A549 treated with RU486 at 1 μM for 4 hours (cell line): Measurements from ENCODE around the gene VPS37C. TPM values are rescaled to one million over a fixed set of nuclear protein-coding genes. Genes with fewer than 3 reads are reported as not detected.

Experiments used
- total RNA-seq: library from RNA; stranded (reverse); fragments of 200-300 nt; extraction: Qiagen RNA extraction; gene quantifications from 5 replicates; pipeline ENCODE4 v1.2.3, GENCODE V29; 2022; ENCODE audit warnings: low read depth

The VPS37C gene
- 16.1 to 20.5 TPM (median 18.6 TPM) in 5 replicates for total RNA-seq

GRCh38 chr11:61161190-61162091 is at the start of gene VPS37C:
Gene VPS37C, minus strand, starts transcription at chr11:61161426. Its CDS starts 22,597 bp downstream, at chr11:61138829.

GRCh38 chr11:61202950-61203746 is 41.9 kb upstream of the VPS37C start, which contains the start of gene PGA3:
Gene PGA3, plus strand, starts transcription at chr11:61203515. Its CDS starts 50 bp downstream, at chr11:61203565.

Other genes with a start within 250 kb of the VPS37C start
- 93.9 to 131 TPM (median 121 TPM) in 5 replicates for gene TMEM109, start 247.3 kb downstream of the VPS37C start, total RNA-seq
- gene TMEM132A, start 237.0 kb downstream of the VPS37C start, total RNA-seq: 103 to 179 TPM (median 165 TPM) in 5 replicates
- not detected in 5 replicates for gene SLC15A3, start 209.2 kb downstream of the VPS37C start, total RNA-seq
- 0.08 to 0.18 TPM (median 0.13 TPM) in 3 of 5 replicates, not detected in the others for gene CD6, start 189.7 kb downstream of the VPS37C start, total RNA-seq
- 0.02 TPM in 1 of 5 replicates, not detected in the others for gene CD5, start 58.9 kb downstream of the VPS37C start, total RNA-seq
- not detected in 5 replicates for gene PGA3, start 42.1 kb upstream of the VPS37C start, total RNA-seq
- not detected in 5 replicates for gene PGA4, start 60.9 kb upstream of the VPS37C start, total RNA-seq
- not detected in 5 replicates for gene PGA5, start 79.7 kb upstream of the VPS37C start, total RNA-seq
- 0.50 to 0.81 TPM (median 0.74 TPM) in 5 replicates for gene VWCE, start 133.9 kb upstream of the VPS37C start, total RNA-seq
- gene DDB1, start 171.7 kb upstream of the VPS37C start, total RNA-seq: 161 to 177 TPM (median 173 TPM) in 5 replicates
- 45.2 to 73.8 TPM (median 68.8 TPM) in 5 replicates for gene TKFC, start 171.8 kb upstream of the VPS37C start, total RNA-seq
- 32.7 to 50.3 TPM (median 44.9 TPM) in 5 replicates for gene CYB561A3, start 200.5 kb upstream of the VPS37C start, total RNA-seq
- 84.6 to 121 TPM (median 112 TPM) in 5 replicates for gene TMEM138, start 200.9 kb upstream of the VPS37C start, total RNA-seq
- gene TMEM216, start 231.2 kb upstream of the VPS37C start, total RNA-seq: 16.5 to 20.1 TPM (median 16.7 TPM) in 5 replicates